Peyer's patch (tissue), 4 donors: ENCODE results near the gene TEK.

Source experiments
- CTCF ChIP-seq, 6 experiments: fragments of 450-650 bp in 4 of 6; fragments of 200-600 bp in 2 of 6; sonication (generic) in 1 of 6; IDR thresholded peaks; one replicate each; pipeline ENCODE4 v1.5.1; 2017 to 2019; ENCODE audit warnings: antibody characterized with exemption in 6 of 6, mild to moderate bottlenecking in 3 of 6, moderate library complexity in 1 of 6
- POLR2A ChIP-seq, 2 donors: fragments of 450-650 bp; IDR thresholded peaks; one replicate each; pipeline ENCODE4 v1.5.1; 2017; ENCODE audit warnings: antibody characterized with exemption in 2 of 2, mild to moderate bottlenecking in 2 of 2, moderate library complexity in 2 of 2

GRCh38 chr9:27272103-27272502 lies 163.1 kb downstream of the TEK start:
- TF ChIP-seq CTCF (IDR thresholded peaks at IDR 0.05): no peak
- TF ChIP-seq POLR2A (IDR thresholded peaks at IDR 0.05): no peak
